Stomach (tissue), 19 donors: Measurements from ENCODE around the gene C13orf42. TPM values are rescaled to one million over a fixed set of nuclear protein-coding genes. Genes with fewer than 3 reads are reported as not detected.

Source experiments
- DNase-seq, 2 donors: peaks; one replicate each; pipeline versions ENCODE4 v3.0.0 to v3.0.0-alpha.2; 2013 to 2019
- H3K27ac ChIP-seq, 5 donors: fragments of 200-600 bp in 4 of 5; sonication (generic) in 4 of 5; one replicate each; pipeline ENCODE4 v1.5.1; 2013 to 2019; ENCODE audit warnings: mild to moderate bottlenecking in 1 of 5, moderate library complexity in 1 of 5
- H3K27me3 ChIP-seq, 3 donors: fragments of 200-600 bp; sonication (generic); one replicate each; pipeline ENCODE4 v1.5.1; 2017 to 2019; ENCODE audit warnings: mixed run types in 1 of 3
- H3K36me3 ChIP-seq, 4 donors: fragments of 200-600 bp; sonication (generic); 1 replicate in 3 of 4; 2 replicates in 1 of 4; pipeline ENCODE4 v1.5.1; 2016 to 2019
- H3K4me1 ChIP-seq, 4 donors: fragments of 200-600 bp; sonication (generic); one replicate each; pipeline ENCODE4 v1.5.1; 2016 to 2019
- H3K4me3 ChIP-seq, 4 donors: fragments of 200-600 bp; sonication (generic) in 3 of 4; one replicate each; pipeline ENCODE4 v1.5.1; 2016 to 2019; ENCODE audit warnings: mild to moderate bottlenecking in 1 of 4
- H3K9me3 ChIP-seq, 4 donors: fragments of 200-600 bp; sonication (generic); one replicate each; pipeline ENCODE4 v1.5.1; 2016 to 2019
- CTCF ChIP-seq, 7 experiments: fragments of 450-650 bp in 4 of 7; fragments of 200-600 bp in 3 of 7; sonication (generic) in 3 of 7; IDR thresholded peaks; one replicate each; pipeline ENCODE4 v1.5.1; 2016 to 2019; ENCODE audit warnings: antibody characterized with exemption in 7 of 7, control low read depth in 2 of 7, mild to moderate bottlenecking in 1 of 7
- EP300 ChIP-seq: sonication (generic); formaldehyde crosslinking; IDR thresholded peaks from one replicate; pipeline ENCODE4 v1.6.1; 2017; ENCODE audit warnings: antibody characterized with exemption
- POLR2A ChIP-seq, 4 donors: fragments of 450-650 bp; IDR thresholded peaks; one replicate each; pipeline ENCODE4 v1.6.1; 2016; ENCODE audit warnings: antibody characterized with exemption in 4 of 4, control low read depth in 2 of 4, mild to moderate bottlenecking in 1 of 4, moderate library complexity in 1 of 4
- POLR2AphosphoS5 ChIP-seq, 3 donors: sonication (generic); formaldehyde crosslinking; IDR thresholded peaks; one replicate each; pipeline ENCODE4 v1.6.1; 2016; ENCODE audit warnings: antibody characterized with exemption in 3 of 3
- WGBS, 5 donors: extraction: QIAGEN DNeasy Blood & Tissue Kit in 3 of 5; methylation state at CpG; one replicate each; pipeline versions ENCODE4 v1.1.5 to v1.1.7; 2013 to 2018; 5-methylcytosine and 5-hydroxymethylcytosine counted together
- intact Hi-C: fragments of 100-400 bp; cut with DNase I; formaldehyde crosslinking; loops from one replicate; pipeline ENCODE4 v1.15.1; 2023; ENCODE audit warnings: low total_unique reads
- long read RNA-seq, 10 donors: transcript quantifications; one replicate each; lab custom pipeline, GENCODE V29; 2026
- polyA plus RNA-seq, 3 donors: library from polyadenylated mRNA; stranded (reverse); fragments of 200-250 nt; gene quantifications; one replicate each; pipeline ENCODE4 v1.2.3, GENCODE V29; 2013
- total RNA-seq, 5 donors: library from RNA; depleted of rRNA; stranded (reverse); fragments of >200 nt; gene quantifications; one replicate each; pipeline versions ENCODE4 v1.1.0 to v1.2.3, GENCODE V29; 2014 to 2016
- donor health status: healthy with polysubstance abuse.
- donor health status: Bipolar disorder and iron deficiency.
- donor health status: healthy.

C13orf42 gene
- not detected for total RNA-seq
- not detected for polyA plus RNA-seq
- long read RNA-seq, donor 1: 0 reads
- long read RNA-seq, donor 2: 0 reads
- long read RNA-seq, donor 3: 0 reads
- long read RNA-seq, donor 4: 0 reads
- long read RNA-seq, donor 5: 0 reads
- long read RNA-seq, donor 6: 0 reads
- long read RNA-seq, donor 7: 0 reads
- long read RNA-seq, donor 8: 0 reads
- long read RNA-seq, donor 9: 0 reads
- long read RNA-seq, donor 10: 0 reads

DNA sequence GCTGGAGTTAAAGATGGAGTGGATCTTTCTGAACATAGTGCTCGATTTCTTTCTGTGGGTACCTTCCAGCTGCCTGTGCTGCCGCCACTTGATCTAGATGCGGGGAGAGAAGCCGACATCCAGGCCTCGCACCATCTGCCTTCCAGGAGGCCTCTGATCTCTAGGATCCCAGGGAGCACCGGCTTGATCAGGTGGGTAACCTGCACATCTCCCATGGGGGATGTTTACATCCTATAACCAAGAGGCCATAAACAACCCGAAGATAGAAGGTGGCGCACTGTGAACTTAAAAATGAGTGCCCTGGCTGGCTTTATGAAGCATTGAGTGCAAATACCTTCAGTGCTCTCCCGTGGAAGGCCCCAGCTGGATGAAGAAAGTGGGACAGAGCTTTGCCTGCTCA lies at the start of gene C13orf42:
Gene C13orf42 (minus strand): TSS at position 101 of the 400 bp plus-strand sequence. CDS start 65 bp downstream, at position 36.
- Histone ChIP-seq H3K9me3 (no peaks in the 10 kb centered on the region), H3K27me3 (peaks cover 0 to 5% (median 0%) of the 10 kb centered on the region in 3 donors), H3K36me3 (no peaks in the 10 kb centered on the region), H3K27ac (no peak within 1 kb of the TSS), H3K4me1 (no peaks in the 10 kb centered on the region), H3K4me3 (no peak within 1 kb of the TSS)
- 86 to 92% (median 90%) methylated on average over 8 to 9 of the region's 9 CpGs for WGBS, 5 donors
- intact Hi-C loops: no loop called here
- TF ChIP-seq POLR2AphosphoS5 (IDR thresholded peaks at IDR 0.05) (no peak), EP300 (no peak), CTCF (IDR thresholded peaks at IDR 0.05) (no peak), POLR2A (IDR thresholded peaks at IDR 0.05) (no peak)
- no peak for DNase-seq

DNA sequence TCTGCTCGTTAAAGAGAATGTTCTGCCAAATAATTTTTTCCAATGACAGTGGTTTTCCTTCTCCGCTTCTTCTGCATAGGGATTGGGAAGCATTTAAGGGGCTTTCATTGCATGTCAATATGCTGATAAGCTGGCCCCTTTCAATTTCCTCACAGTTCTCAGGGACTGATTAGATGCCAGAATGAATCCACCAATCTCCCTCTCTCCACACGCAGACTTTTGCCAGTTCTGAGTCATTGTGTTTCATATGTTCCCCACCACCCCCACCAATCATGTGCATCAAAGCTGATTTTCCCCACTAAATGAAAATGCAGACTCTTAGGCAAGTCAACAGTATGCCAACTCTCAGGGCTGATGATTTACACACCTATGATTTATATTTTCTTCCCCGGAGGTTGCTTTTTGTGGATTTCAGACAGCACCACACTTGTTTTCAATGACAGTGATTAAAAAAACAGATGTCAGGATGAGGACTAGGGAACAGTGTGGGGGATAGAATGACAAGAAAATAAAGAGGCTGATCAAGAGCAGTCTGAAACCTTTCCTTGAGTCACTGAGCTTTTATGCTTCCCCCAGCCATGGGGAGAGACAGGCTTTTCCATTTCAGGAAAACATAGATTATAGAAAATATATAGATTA lies 47.9 kb upstream of the C13orf42 start:
- no peak overlapping the region for H3K4me3 ChIP-seq
- no peaks in the 10 kb centered on the region for H3K9me3 ChIP-seq
- no peaks in the 10 kb centered on the region for H3K27me3 ChIP-seq
- no peaks in the 10 kb centered on the region for H3K4me1 ChIP-seq
- intact Hi-C loops: loop anchor here (10.0 kb wide), 1 partner anchor 126 kb away; no protein-coding TSS in a partner anchor
- 60 to 78% (median 66%) methylated on average over 4 of the region's 4 CpGs for WGBS, 5 donors
- no peak overlapping the region for H3K27ac ChIP-seq
- no peaks in the 10 kb centered on the region for H3K36me3 ChIP-seq
- TF ChIP-seq EP300 (no peak), POLR2AphosphoS5 (IDR thresholded peaks at IDR 0.05) (no peak), POLR2A (IDR thresholded peaks at IDR 0.05) (no peak), CTCF (IDR thresholded peaks at IDR 0.05) (no peak)
- DNase-seq: no peak

- DNase-seq: no peak
- WGBS, 5 donors: 90 to 97% (median 95%) methylated on average over 4 of the region's 4 CpGs
- intact Hi-C loops: loop anchor here (10.0 kb wide), 1 partner anchor 126 kb away; no protein-coding TSS in a partner anchor
Observed at GRCh38 chr13:51158365-51158764, 47.3 kb upstream of the C13orf42 start.

GRCh38 chr13:51156648-51157047 lies 45.6 kb upstream of the C13orf42 start:
- DNase-seq: no peak
- Histone ChIP-seq H3K27me3 (no peaks in the 10 kb centered on the region), H3K27ac (no peak overlapping the region), H3K4me1 (no peaks in the 10 kb centered on the region), H3K4me3 (no peak overlapping the region), H3K36me3 (no peaks in the 10 kb centered on the region), H3K9me3 (no peaks in the 10 kb centered on the region)
- TF ChIP-seq POLR2AphosphoS5 (IDR thresholded peaks at IDR 0.05) (no peak), CTCF (IDR thresholded peaks at IDR 0.05) (no peak), POLR2A (IDR thresholded peaks at IDR 0.05) (no peak), EP300 (no peak)
- WGBS, 5 donors: 37 to 60% (median 45%) methylated on average over 3 of the region's 3 CpGs
- intact Hi-C loops: loop anchor here (10.0 kb wide), 1 partner anchor 128 kb away; no protein-coding TSS in a partner anchor

More at GRCh38 chr13:51158365-51158764, 47.3 kb upstream of the C13orf42 start:
- Histone ChIP-seq H3K4me3 (no peak overlapping the region), H3K27me3 (no peaks in the 10 kb centered on the region), H3K9me3 (no peaks in the 10 kb centered on the region), H3K4me1 (no peaks in the 10 kb centered on the region), H3K27ac (no peak overlapping the region), H3K36me3 (no peaks in the 10 kb centered on the region)
- no peak for TF ChIP-seq CTCF (IDR thresholded peaks at IDR 0.05)
- TF ChIP-seq POLR2A (IDR thresholded peaks at IDR 0.05): no peak
- no peak for TF ChIP-seq POLR2AphosphoS5 (IDR thresholded peaks at IDR 0.05)
- no peak for TF ChIP-seq EP300
